H1 (cell line): Measurements from ENCODE around the gene TIMP3. TPM values are rescaled to one million over a fixed set of nuclear protein-coding genes. Genes with fewer than 3 reads are reported as not detected.

Source experiments
- CTCF ChIA-PET: fragments of 300-600 bp; sonication (Branson Sonifier 250); formaldehyde crosslinking; loops from one replicate; lab custom pipeline; 2021; ENCODE audit not compliant: partially characterized antibody; lab: Charles Lee
- POLR2A ChIA-PET: fragments of 300-600 bp; sonication (Branson Sonifier 250); formaldehyde crosslinking; loops from one replicate; lab custom pipeline; 2021; ENCODE audit warnings: inconsistent platforms; ENCODE audit not compliant: partially characterized antibody; lab: Charles Lee
- DNase-seq, 2 experiments: peaks; one replicate each; pipeline versions ENCODE4 v3.0.0 to v3.0.0-alpha.2; 2010 to 2022; ENCODE audit warnings: low spot score in 2 of 2, low read depth in 1 of 2, mixed read lengths in 1 of 2
- FAIRE-seq: peaks from 2 replicates; lab custom pipeline; 2011; peaks lifted over from hg19 to GRCh38; lab: Jason Lieb, UNC
- H2AFZ ChIP-seq: 2 replicates; pipeline ENCODE4 v1.8.1; 2012; ENCODE audit warnings: low read length, inconsistent platforms
- H2AK5ac ChIP-seq: 2 replicates; pipeline ENCODE4 v1.6.1; 2013; ENCODE audit warnings: low read depth, low read length
- H2BK120ac ChIP-seq: replicated peaks from 2 replicates; pipeline ENCODE3; 2013; ENCODE audit warnings: low read depth, low read length, inconsistent platforms
- H2BK12ac ChIP-seq: 2 replicates; pipeline ENCODE4 v1.6.1; 2013; ENCODE audit warnings: low read depth, low read length
- H2BK15ac ChIP-seq: 2 replicates; pipeline ENCODE4 v1.6.1; 2013; ENCODE audit warnings: low read length
- H2BK20ac ChIP-seq: 2 replicates; pipeline ENCODE4 v1.6.1; 2013; ENCODE audit warnings: low read length
- H2BK5ac ChIP-seq: 2 replicates; pipeline ENCODE4 v1.6.1; 2013; ENCODE audit warnings: low read depth, low read length
- H3K14ac ChIP-seq: 2 replicates; pipeline ENCODE4 v1.6.1; 2013; ENCODE audit warnings: inconsistent platforms; ENCODE audit not compliant: insufficient read length
- H3K18ac ChIP-seq: 2 replicates; pipeline ENCODE4 v1.6.1; 2013; ENCODE audit warnings: low read length; ENCODE audit errors: extremely low read depth
- H3K23ac ChIP-seq: 2 replicates; pipeline ENCODE4 v1.6.1; 2013; ENCODE audit warnings: inconsistent platforms; ENCODE audit not compliant: insufficient read length
- H3K23me2 ChIP-seq: 2 replicates; pipeline ENCODE4 v1.6.1; 2013; ENCODE audit warnings: low read depth, low read length
- H3K27ac ChIP-seq: 2 replicates; pipeline ENCODE4 v1.6.1; 2011; ENCODE audit warnings: low read depth, low read length, inconsistent platforms
- H3K27me3 ChIP-seq, 4 experiments: replicated peaks in 1 of 4; 1 replicate in 1 of 4; 2 replicates in 3 of 4; pipeline versions ENCODE4 v1.6.1 to v1.8.1; 2011 to 2013; ENCODE audit warnings: low read length in 3 of 4, mild to moderate bottlenecking in 3 of 4, inconsistent platforms in 2 of 4, mixed read lengths in 2 of 4, moderate library complexity in 1 of 4; ENCODE audit not compliant: control insufficient read depth in 3 of 4, insufficient read depth in 3 of 4; ENCODE audit errors: extremely low read depth in 1 of 4
- H3K36me3 ChIP-seq, 4 experiments: 2 replicates each; pipeline versions ENCODE4 v1.6.1 to v1.8.1; 2011 to 2013; ENCODE audit warnings: mild to moderate bottlenecking in 4 of 4, low read length in 3 of 4, moderate library complexity in 2 of 4, control low read depth in 1 of 4, inconsistent platforms in 1 of 4; ENCODE audit not compliant: insufficient read depth in 4 of 4, control insufficient read depth in 2 of 4
- H3K4ac ChIP-seq: replicated peaks from 2 replicates; pipeline ENCODE3; 2013; ENCODE audit warnings: low read length, low read depth, mixed read lengths, inconsistent platforms; ENCODE audit not compliant: insufficient read length
- H3K4me1 ChIP-seq, 4 experiments: replicated peaks in 1 of 4; 1 replicate in 1 of 4; 2 replicates in 3 of 4; pipeline versions ENCODE4 v1.6.1 to v1.8.1; 2011 to 2013; ENCODE audit warnings: low read length in 3 of 4, inconsistent platforms in 2 of 4, mixed read lengths in 1 of 4; ENCODE audit not compliant: insufficient read depth in 4 of 4, control insufficient read depth in 3 of 4
- H3K4me2 ChIP-seq, 2 experiments: 2 replicates each; pipeline versions ENCODE4 v1.6.1 to v1.8.1; 2011 to 2013; ENCODE audit warnings: low read depth in 2 of 2, low read length in 2 of 2, control low read depth in 1 of 2, inconsistent platforms in 1 of 2, mild to moderate bottlenecking in 1 of 2; ENCODE audit not compliant: insufficient read depth in 1 of 2
- H3K4me3 ChIP-seq, 4 experiments: fragments of 200-600, 300-600 bp in 1 of 4; sonication (generic), shearing (Covaris generic), sonication (Bioruptor Twin) in 1 of 4; 2 replicates each; pipeline versions ENCODE4 v1.5.1 to v1.8.1; 2011 to 2016; ENCODE audit warnings: low read length in 4 of 4, low read depth in 3 of 4, control low read depth in 2 of 4, inconsistent platforms in 2 of 4, mild to moderate bottlenecking in 2 of 4, mixed read lengths in 1 of 4, moderate library complexity in 1 of 4; ENCODE audit not compliant: insufficient read depth in 2 of 4; ENCODE audit errors: extremely low read depth in 1 of 4
- H3K56ac ChIP-seq: replicated peaks from 2 replicates; pipeline ENCODE3; 2013; ENCODE audit warnings: low read depth, mild to moderate bottlenecking, mixed read lengths, low read length, inconsistent platforms; ENCODE audit not compliant: insufficient read length
- H3K79me1 ChIP-seq: 2 replicates; pipeline ENCODE4 v1.6.1; 2013; ENCODE audit warnings: low read depth, low read length, control low read depth
- H3K79me2 ChIP-seq, 2 experiments: 2 replicates each; pipeline versions ENCODE4 v1.6.1 to v1.8.1; 2012 to 2013; ENCODE audit warnings: low read length in 2 of 2, mild to moderate bottlenecking in 2 of 2, inconsistent platforms in 1 of 2; ENCODE audit not compliant: insufficient read depth in 2 of 2, control insufficient read depth in 1 of 2
- H3K9ac ChIP-seq, 4 experiments: replicated peaks in 1 of 4; 1 replicate in 1 of 4; 2 replicates in 3 of 4; pipeline versions ENCODE4 v1.6.1 to v1.8.1; 2011 to 2013; ENCODE audit warnings: low read depth in 3 of 4, low read length in 3 of 4, control low read depth in 2 of 4, mild to moderate bottlenecking in 2 of 4, moderate library complexity in 2 of 4, inconsistent platforms in 1 of 4; ENCODE audit errors: extremely low read depth in 1 of 4
- H3K9me3 ChIP-seq, 2 experiments: 2 replicates each; pipeline versions ENCODE4 v1.6.1 to v1.8.1; 2012 to 2013; ENCODE audit warnings: mild to moderate bottlenecking in 2 of 2, moderate library complexity in 2 of 2, control low read depth in 1 of 2, inconsistent platforms in 1 of 2, low read depth in 1 of 2, low read length in 1 of 2, mixed read lengths in 1 of 2; ENCODE audit not compliant: insufficient read depth in 2 of 2
- H4K20me1 ChIP-seq, 2 experiments: replicated peaks in 1 of 2; 2 replicates each; pipeline versions ENCODE3 to v1.8.1; 2011 to 2013; ENCODE audit warnings: inconsistent platforms in 2 of 2, low read length in 2 of 2, mild to moderate bottlenecking in 1 of 2; ENCODE audit not compliant: insufficient read depth in 2 of 2, control insufficient read depth in 1 of 2
- H4K5ac ChIP-seq: 2 replicates; pipeline ENCODE4 v1.6.1; 2013; ENCODE audit warnings: low read length, low read depth, mixed read lengths, inconsistent platforms; ENCODE audit not compliant: insufficient read length
- H4K8ac ChIP-seq: 2 replicates; pipeline ENCODE4 v1.8.0; 2013; ENCODE audit warnings: mild to moderate bottlenecking, moderate library complexity, low read length, inconsistent platforms; ENCODE audit not compliant: insufficient read depth; ENCODE audit errors: extremely low read depth
- H4K91ac ChIP-seq: replicated peaks from 2 replicates; pipeline ENCODE3; 2013; ENCODE audit warnings: low read length, mixed read lengths, inconsistent platforms; ENCODE audit not compliant: insufficient read length
- CHD1 ChIP-seq: IDR thresholded peaks from 2 replicates; pipeline ENCODE4 v1.6.1; 2012; ENCODE audit warnings: low read depth, low read length, improper control_type of control experiment
- CTCF ChIP-seq, 3 experiments: IDR thresholded peaks; 1 replicate in 2 of 3; 2 replicates in 1 of 3; pipeline versions ENCODE4 v1.5.1 to v1.6.1; 2011; ENCODE audit warnings: low read length in 3 of 3, mild to moderate bottlenecking in 3 of 3, inconsistent platforms in 2 of 3, low read depth in 1 of 3, moderate library complexity in 1 of 3; ENCODE audit not compliant: insufficient read depth in 1 of 3; ENCODE audit errors: control extremely low read depth in 1 of 3
- WGBS, 2 experiments: shearing (Covaris generic) in 1 of 2; methylation state at CpG; one replicate each; pipeline versions ENCODE4 v1.1.6 to v1.1.7; 2013 to 2015; ENCODE audit warnings: low lambda C conversion rate in 2 of 2, mixed read lengths in 2 of 2, inconsistent platforms in 1 of 2, low coverage in 1 of 2, missing lambda C conversion rate in 1 of 2; ENCODE audit not compliant: insufficient replicate concordance in 2 of 2, insufficient coverage in 1 of 2, insufficient read length in 1 of 2; ENCODE audit errors: extremely low coverage in 1 of 2, missing lambda C conversion rate in 1 of 2; 5-methylcytosine and 5-hydroxymethylcytosine counted together
- polyA plus RNA-seq, 7 experiments: library from polyadenylated mRNA; depleted of rRNA in 3 of 7; stranded (reverse) in 5 of 7; unstranded in 2 of 7; fragments of >200 nt in 5 of 7; fragments of 200-250 nt in 2 of 7; gene quantifications; 1 replicate in 5 of 7; 2 replicates in 1 of 7; 4 replicates in 1 of 7; pipeline versions ENCODE4 v1.2.1 to v1.2.3, GENCODE V29; 2011 to 2013; ENCODE audit warnings: missing spikeins in 2 of 7, mixed read lengths in 2 of 7
- total RNA-seq: library from RNA; stranded (reverse); fragmentation: NEBNext Ultra II Directional; extraction: Animal tissue kit (Norgen Biotek cat#: 25700); gene quantifications from 2 replicates; pipeline ENCODE4 v1.2.1, GENCODE V29; 2021

The TIMP3 gene
- total and polyA plus RNA-seq, 2 of the 8 experiments (the other 6 are each of a cell fraction or from before 2014, with no cell fraction given), result 1.3 to 4.7 TPM

- ChIA-PET CTCF (interaction anchor here (0.8 to 4.4 kb wide), 28 partner anchors 11 to 323 kb away, joined by 3 to 41 read pairs (median 4); no protein-coding TSS in a partner anchor), POLR2A (interaction anchor here (0.8 kb wide), 1 partner anchor 11 kb away, joined by 3 read pairs; no protein-coding TSS in a partner anchor)
- Histone ChIP-seq H3K79me1 (no peaks in the 10 kb centered on the region), H3K4me2 (no peak overlapping the region), H3K9ac (no peak overlapping the region), H2BK5ac (no peak overlapping the region), H2AK5ac (0 out of 2 replicates have a peak overlapping the region, but pooled peaks have one; percentile 75), H3K36me3 (no peaks in the 10 kb centered on the region; a peak in 1 of 8 replicates), H3K9me3 (no peaks in the 10 kb centered on the region), H3K4ac (no peak overlapping the region), H2BK120ac (no peak overlapping the region), H3K56ac (no peak overlapping the region), H4K8ac (no peak overlapping the region), H2BK12ac (no peak overlapping the region), H3K4me1 (peaks cover 0 to 3% (median 0%) of the 10 kb centered on the region in 4 experiments; a peak in 3 of 7 replicates), H3K18ac (no peak overlapping the region), H2BK20ac (no peak overlapping the region), H3K14ac (no peak overlapping the region), H3K27ac (no peak overlapping the region), H4K20me1 (peaks cover 2 to 4% of the 10 kb centered on the region in 2 experiments), H3K79me2 (no peaks in the 10 kb centered on the region), H2BK15ac (no peak overlapping the region), H4K5ac (no peak overlapping the region), H3K4me3 (no peak overlapping the region), H3K23ac (no peak overlapping the region), H3K27me3 (no peaks in the 10 kb centered on the region), H2AFZ (no peak overlapping the region), H3K23me2 (no peaks in the 10 kb centered on the region), H4K91ac (no peak overlapping the region)
- WGBS, 2 experiments, result 79% methylated on average over 7 of the region's 7 CpGs; no CpG with 5 or more reads in 1 of the 2 experiments
- TF ChIP-seq CTCF (IDR thresholded peaks at IDR 0.05; ENCODE audit: control extremely low read depth in 1 of 3, insufficient read depth in 1 of 3, low read depth in 1 of 3, low read length in 3 of 3) (peak in 1 of 3 experiments; percentile 40; a peak in 1 of 4 replicates), CHD1 (no peak)
- FAIRE-seq (peak; percentile 69), DNase-seq (no peak)
These were observed 35.0 kb downstream of the TIMP3 start for GRCh38 chr22:32836280-32837123.
